ENCODE results near the gene LRRTM4. TPM values are rescaled to one million over a fixed set of nuclear protein-coding genes. Genes with fewer than 3 reads are reported as not detected.

The LRRTM4 gene
- total RNA-seq, 1 donor from 2014 or later = 0.55 TPM

GRCh38 chr2:77508511-77508910, 13.7 kb downstream of the LRRTM4 start:
- H3K9me3 ChIP-seq (replicated peaks) = no peaks in the 10 kb centered on the region
- H3K27me3 ChIP-seq (ENCODE audit: low read depth) = no peaks in the 10 kb centered on the region
- no peak overlapping the region for H3K4me3 ChIP-seq
- no peak for TF ChIP-seq CTCF (IDR thresholded peaks at IDR 0.05; ENCODE audit: borderline replicate concordance)
- H3K27ac ChIP-seq (replicated peaks) = no peak overlapping the region
- intact Hi-C loops (cut with micrococcal nuclease) = no loop called here
- H3K36me3 ChIP-seq = no peaks in the 10 kb centered on the region
- H3K4me1 ChIP-seq = no peaks in the 10 kb centered on the region
- DNase-seq = no peak

GRCh38 chr2:77507657-77508056, 14.5 kb downstream of the LRRTM4 start:
- Histone ChIP-seq H3K27me3 (ENCODE audit: low read depth) (no peaks in the 10 kb centered on the region), H3K9me3 (replicated peaks) (no peaks in the 10 kb centered on the region), H3K27ac (replicated peaks) (no peak overlapping the region), H3K4me1 (no peaks in the 10 kb centered on the region), H3K36me3 (no peaks in the 10 kb centered on the region), H3K4me3 (no peak overlapping the region)
- DNase-seq = no peak
- intact Hi-C loops (cut with micrococcal nuclease) = no loop called here
- no peak for TF ChIP-seq CTCF (IDR thresholded peaks at IDR 0.05; ENCODE audit: borderline replicate concordance)

GRCh38 chr2:77488141-77488540, 34.0 kb downstream of the LRRTM4 start:
- Histone ChIP-seq H3K27ac (replicated peaks) (no peak overlapping the region), H3K4me1 (no peaks in the 10 kb centered on the region), H3K9me3 (replicated peaks) (no peaks in the 10 kb centered on the region), H3K4me3 (no peak overlapping the region), H3K36me3 (no peaks in the 10 kb centered on the region), H3K27me3 (ENCODE audit: low read depth) (no peaks in the 10 kb centered on the region)
- DNase-seq = no peak
- intact Hi-C loops (cut with micrococcal nuclease) = no loop called here
- no peak for TF ChIP-seq CTCF (IDR thresholded peaks at IDR 0.05; ENCODE audit: borderline replicate concordance)

GRCh38 chr2:77487074-77487803, 34.9 kb downstream of the LRRTM4 start:
- Histone ChIP-seq H3K27me3 (ENCODE audit: low read depth) (no peaks in the 10 kb centered on the region), H3K27ac (replicated peaks) (no peak overlapping the region), H3K4me1 (no peaks in the 10 kb centered on the region), H3K9me3 (replicated peaks) (no peaks in the 10 kb centered on the region), H3K4me3 (no peak overlapping the region), H3K36me3 (no peaks in the 10 kb centered on the region)
- TF ChIP-seq CTCF (IDR thresholded peaks at IDR 0.05; ENCODE audit: borderline replicate concordance) = no peak
- no peak for DNase-seq
- intact Hi-C loops (cut with micrococcal nuclease) = no loop called here

GRCh38 chr2:77484026-77484425, 38.1 kb downstream of the LRRTM4 start:
- no peak for TF ChIP-seq CTCF (IDR thresholded peaks at IDR 0.05; ENCODE audit: borderline replicate concordance)
- no peaks in the 10 kb centered on the region for H3K36me3 ChIP-seq
- H3K9me3 ChIP-seq (replicated peaks) = no peaks in the 10 kb centered on the region
- H3K27ac ChIP-seq (replicated peaks) = no peak overlapping the region
- H3K4me1 ChIP-seq = no peaks in the 10 kb centered on the region
- DNase-seq = no peak
- no peak overlapping the region for H3K4me3 ChIP-seq
- no peaks in the 10 kb centered on the region for H3K27me3 ChIP-seq (ENCODE audit: low read depth)
- intact Hi-C loops (cut with micrococcal nuclease) = no loop called here
